IPS-18c (cell line): ENCODE data around the gene SIAH2.

Experiments
- H3K4me3 ChIP-seq: 2 replicates; pipeline ENCODE4 v1.7.0; 2013; ENCODE audit warnings: low read depth, mild to moderate bottlenecking, low read length, moderate library complexity; ENCODE audit not compliant: insufficient read depth
- H3K9me3 ChIP-seq: one replicate; pipeline ENCODE4 v1.6.1; 2013; ENCODE audit warnings: mild to moderate bottlenecking, low read length, moderate library complexity; ENCODE audit not compliant: control insufficient read depth, insufficient read depth

The SIAH2 gene

GRCh38 chr3:150741497-150742140 is 21.4 kb downstream of the SIAH2 start:
- Histone ChIP-seq H3K9me3 (no peaks in the 10 kb centered on the region), H3K4me3 (no peak overlapping the region)

- Histone ChIP-seq H3K9me3 (no peaks in the 10 kb centered on the region), H3K4me3 (no peak overlapping the region)
Observed at GRCh38 chr3:150740733-150741496, 22.1 kb downstream of the SIAH2 start.

- Histone ChIP-seq H3K4me3 (no peak overlapping the region), H3K9me3 (no peaks in the 10 kb centered on the region)
Observed at GRCh38 chr3:150739877-150740645, 22.9 kb downstream of the SIAH2 start.

GRCh38 chr3:150739200-150739863 is 23.6 kb downstream of the SIAH2 start:
- no peaks in the 10 kb centered on the region for H3K9me3 ChIP-seq
- H3K4me3 ChIP-seq: no peak overlapping the region

- no peak overlapping the region for H3K4me3 ChIP-seq
Observed at GRCh38 chr3:150738688-150739087, 24.3 kb downstream of the SIAH2 start.

GRCh38 chr3:150737874-150738679 is 24.9 kb downstream of the SIAH2 start:
- H3K9me3 ChIP-seq: no peaks in the 10 kb centered on the region
- no peak overlapping the region for H3K4me3 ChIP-seq

More at GRCh38 chr3:150738688-150739087, 24.3 kb downstream of the SIAH2 start:
- H3K9me3 ChIP-seq: no peaks in the 10 kb centered on the region

- no peaks in the 10 kb centered on the region for H3K9me3 ChIP-seq
- H3K4me3 ChIP-seq: no peak overlapping the region
Observed at GRCh38 chr3:150736903-150737832, 25.8 kb downstream of the SIAH2 start.

- no peaks in the 10 kb centered on the region for H3K9me3 ChIP-seq
- no peak overlapping the region for H3K4me3 ChIP-seq
Observed at GRCh38 chr3:150736316-150736719, 26.7 kb downstream of the SIAH2 start.

GRCh38 chr3:150734795-150735119 is 28.2 kb downstream of the SIAH2 start:
- no peaks in the 10 kb centered on the region for H3K9me3 ChIP-seq
- no peak overlapping the region for H3K4me3 ChIP-seq

- no peak overlapping the region for H3K4me3 ChIP-seq
- H3K9me3 ChIP-seq: no peaks in the 10 kb centered on the region
Observed at GRCh38 chr3:150733936-150734794, 28.8 kb downstream of the SIAH2 start.

GRCh38 chr3:150733373-150733935 is 29.5 kb downstream of the SIAH2 start:
- Histone ChIP-seq H3K9me3 (no peaks in the 10 kb centered on the region), H3K4me3 (no peak overlapping the region)

- Histone ChIP-seq H3K4me3 (no peak overlapping the region), H3K9me3 (no peaks in the 10 kb centered on the region)
Observed at GRCh38 chr3:150729682-150730360, 33.1 kb downstream of the SIAH2 start.

- no peaks in the 10 kb centered on the region for H3K9me3 ChIP-seq
- no peak overlapping the region for H3K4me3 ChIP-seq
Observed at GRCh38 chr3:150727653-150728502, 35.1 kb downstream of the SIAH2 start.

GRCh38 chr3:150725548-150725947 is 37.4 kb downstream of the SIAH2 start:
- Histone ChIP-seq H3K9me3 (no peaks in the 10 kb centered on the region), H3K4me3 (no peak overlapping the region)
